Breast epithelium (tissue), 3 donors: ENCODE measurements around the gene PTPN3.
"Not testable (repeated sequence)": the region's sequence is repeated elsewhere in the genome, so short reads cannot be mapped to it uniquely, and the experiment has no call there.

Experiments used
- POLR2A ChIP-seq: fragments of 450-650 bp; IDR thresholded peaks from one replicate; pipeline ENCODE4 v1.6.1; 2016; ENCODE audit warnings: antibody characterized with exemption, mild to moderate bottlenecking, moderate library complexity
- POLR2AphosphoS5 ChIP-seq, 3 donors: sonication (generic); formaldehyde crosslinking; IDR thresholded peaks; one replicate each; pipeline ENCODE4 v1.6.1; 2017; ENCODE audit warnings: antibody characterized with exemption in 3 of 3

DNA sequence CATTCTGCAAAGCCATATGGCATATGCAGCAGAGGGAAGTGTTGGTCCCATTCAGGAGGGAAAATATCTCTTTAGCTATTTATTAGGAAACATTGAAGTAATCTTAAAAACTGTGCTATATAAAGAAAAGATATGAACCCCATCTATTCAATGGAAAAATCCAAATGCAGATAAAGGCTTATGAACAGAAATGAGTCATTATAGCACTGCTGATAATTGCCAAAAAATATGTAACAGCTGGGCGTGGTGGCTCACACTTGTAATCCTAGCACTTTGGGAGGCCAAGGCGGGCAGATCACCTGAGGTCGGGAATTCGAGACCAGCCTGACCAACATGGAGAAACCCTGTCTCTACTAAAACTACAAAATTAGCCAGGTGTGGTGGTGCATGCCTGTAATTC is 11.9 kb upstream of the PTPN3 start:
- not testable (repeated sequence) for TF ChIP-seq POLR2AphosphoS5 (IDR thresholded peaks at IDR 0.05); POLR2A
